Measurements from ENCODE around the gene DIS3L.
"Not testable (repeated sequence)": the region's sequence is repeated elsewhere in the genome, so short reads cannot be mapped to it uniquely, and the experiment has no call there.

Gene DIS3L

GRCh38 chr15:66312144-66312543 lies 18.8 kb downstream of the DIS3L start:
- DNase-seq, result no peak

- no peak for DNase-seq
These were observed 30.1 kb downstream of the DIS3L start for GRCh38 chr15:66323312-66323928.

- no peak for DNase-seq
These were observed 32.7 kb downstream of the DIS3L start for GRCh38 chr15:66326051-66326450.

- DNase-seq, result no peak
These were observed 34.4 kb downstream of the DIS3L start for GRCh38 chr15:66327736-66328135.

- no peak for DNase-seq
These were observed 35.4 kb downstream of the DIS3L start for GRCh38 chr15:66328771-66329170.

- DNase-seq, result not testable (repeated sequence)
These were observed 55.2 kb downstream of the DIS3L start for GRCh38 chr15:66348530-66348929.

GRCh38 chr15:66356077-66356358 lies 62.6 kb downstream of the DIS3L start:
- no peak for DNase-seq

- peak; percentile 98 for DNase-seq
These were observed 63.2 kb downstream of the DIS3L start, which contains the start of gene TIPIN for GRCh38 chr15:66356359-66357236. TSS of gene TIPIN (minus strand) at chr15:66356685. CDS start at chr15:66352947, 3,738 bp downstream.

- no peak for DNase-seq
These were observed 66.4 kb downstream of the DIS3L start for GRCh38 chr15:66359740-66360139.

GRCh38 chr15:66361745-66362460 lies 68.5 kb downstream of the DIS3L start:
- DNase-seq, result not testable (repeated sequence)

- DNase-seq, result no peak
These were observed 69.4 kb downstream of the DIS3L start for GRCh38 chr15:66362776-66363175.

GRCh38 chr15:66364944-66365528 lies 71.7 kb downstream of the DIS3L start:
- no peak for DNase-seq

GRCh38 chr15:66369773-66370651 lies 76.6 kb downstream of the DIS3L start:
- peak; percentile 41 for DNase-seq

GRCh38 chr15:66374179-66374578 lies 80.8 kb downstream of the DIS3L start:
- no peak for DNase-seq

- DNase-seq, result no peak
These were observed 85.6 kb downstream of the DIS3L start for GRCh38 chr15:66378814-66379430.

GRCh38 chr15:66381376-66381775 lies 88.0 kb downstream of the DIS3L start:
- not testable (repeated sequence) for DNase-seq

Measured in right forelimb (tissue), 1 donor.